HCT116 (cell line): ENCODE measurements around the gene EPC1. TPM values are rescaled to one million over a fixed set of nuclear protein-coding genes. Genes with fewer than 3 reads are reported as not detected.

Experiments
- ATAC-seq: fragments of 200-7000 bp; cut with Tn5 transposase; 2 replicates; pipeline ENCODE4 v1.9.1; 2020; ENCODE audit warnings: mild to moderate bottlenecking, moderate library complexity
- BruUV-seq: library from RNA; stranded (reverse); fragments of 400-500 nt; replicated peaks from 2 replicates; lab custom pipeline; 2021; lab: Mats Ljungman, UMichigan
- CTCF ChIA-PET: fragments of 300-600 bp; sonication (Branson Sonifier 250); formaldehyde crosslinking; loops from one replicate; lab custom pipeline; 2021; ENCODE audit warnings: antibody characterized with exemption; lab: Charles Lee
- POLR2A ChIA-PET: fragments of 300-600, 350-600 bp; sonication (Branson Sonifier 250); formaldehyde crosslinking; loops from one replicate; lab custom pipeline; 2021; ENCODE audit warnings: antibody characterized with exemption; lab: Charles Lee
- RAD21 ChIA-PET, 2 experiments: fragments of 300-600 bp; sonication (Branson Sonifier 250); formaldehyde crosslinking; loops; one replicate each; lab custom pipeline; 2023; ENCODE audit warnings: low total read pairs in 2 of 2; ENCODE audit not compliant: uncharacterized antibody in 2 of 2, unreplicated experiment in 2 of 2, low non-redundant PET in 1 of 2; lab: Charles Lee
- DNase-seq: peaks from one replicate; pipeline ENCODE4 v3.0.0-alpha.2; 2010; ENCODE audit warnings: low read depth, low spot score
- H2AFZ ChIP-seq: fragments of 200-600 bp; shearing (Covaris generic), sonication (generic); 2 replicates; pipeline ENCODE4 v1.6.1; 2017; ENCODE audit warnings: low read depth, mixed run types, mixed read lengths, antibody characterized with exemption, low read length; ENCODE audit not compliant: poor library complexity, severe bottlenecking
- H3K27ac ChIP-seq: 2 replicates; pipeline ENCODE4 v1.5.1; 2012; ENCODE audit warnings: low read depth, low read length
- H3K27me3 ChIP-seq: fragments of 200-600 bp; sonication (generic); 2 replicates; pipeline ENCODE4 v1.6.1; 2016; ENCODE audit warnings: mixed run types, low read length, mixed read lengths; ENCODE audit not compliant: insufficient read depth
- H3K36me3 ChIP-seq, 2 experiments: fragments of 200-500 bp in 1 of 2; fragments of 200-600 bp in 1 of 2; sonication (Bioruptor generic) in 1 of 2; sonication (generic) in 1 of 2; 2 replicates each; pipeline versions ENCODE4 v1.5.1 to v1.6.1; 2014 to 2016; ENCODE audit warnings: low read length in 2 of 2, inconsistent platforms in 1 of 2, mixed read lengths in 1 of 2, mixed run types in 1 of 2; ENCODE audit not compliant: insufficient read depth in 2 of 2, control insufficient read depth in 1 of 2
- H3K4me1 ChIP-seq, 2 experiments: fragments of 200-600 bp in 1 of 2; sonication (generic) in 1 of 2; 2 replicates each; pipeline versions ENCODE4 v1.5.1 to v1.6.1; 2012 to 2017; ENCODE audit warnings: low read length in 2 of 2, inconsistent platforms in 1 of 2, mild to moderate bottlenecking in 1 of 2, mixed read lengths in 1 of 2, mixed run types in 1 of 2, moderate library complexity in 1 of 2; ENCODE audit not compliant: insufficient read depth in 2 of 2, control insufficient read depth in 1 of 2
- H3K4me2 ChIP-seq: fragments of 200-600 bp; sonication (generic); 2 replicates; pipeline ENCODE4 v1.6.1; 2017; ENCODE audit warnings: mixed run types, low read length, mixed read lengths
- H3K4me3 ChIP-seq, 2 experiments: fragments of 200-600 bp in 1 of 2; sonication (generic) in 1 of 2; replicated peaks in 1 of 2; 2 replicates each; pipeline ENCODE4 v1.5.1; 2011 to 2016; ENCODE audit warnings: low read length in 2 of 2, control low read depth in 1 of 2, low read depth in 1 of 2, mild to moderate bottlenecking in 1 of 2, mixed read lengths in 1 of 2, mixed run types in 1 of 2
- H3K79me2 ChIP-seq: fragments of 200-600 bp; sonication (generic); 2 replicates; pipeline ENCODE4 v1.6.1; 2017; ENCODE audit warnings: mild to moderate bottlenecking, mixed run types, low read length, moderate library complexity, mixed read lengths; ENCODE audit not compliant: insufficient read depth
- H3K9ac ChIP-seq: fragments of 200-600 bp; sonication (generic); 2 replicates; pipeline ENCODE4 v1.6.1; 2016; ENCODE audit warnings: low read length, mixed read lengths
- H3K9me2 ChIP-seq: fragments of 200-600 bp; sonication (generic), shearing (Covaris generic); 2 replicates; pipeline ENCODE4 v1.6.1; 2017; ENCODE audit warnings: mixed run types, mild to moderate bottlenecking, moderate library complexity; ENCODE audit not compliant: insufficient read depth
- H3K9me3 ChIP-seq, 2 experiments: fragments of 200-500 bp in 1 of 2; fragments of 200-600 bp in 1 of 2; sonication (Bioruptor generic) in 1 of 2; sonication (generic) in 1 of 2; 2 replicates each; pipeline ENCODE4 v1.6.1; 2014 to 2017; ENCODE audit warnings: low read length in 2 of 2, mixed read lengths in 2 of 2, inconsistent platforms in 1 of 2, low read depth in 1 of 2, mild to moderate bottlenecking in 1 of 2, mixed run types in 1 of 2, moderate library complexity in 1 of 2; ENCODE audit not compliant: control insufficient read depth in 1 of 2, insufficient read depth in 1 of 2
- H4K20me1 ChIP-seq: fragments of 200-600 bp; sonication (generic), shearing (Covaris generic); 2 replicates; pipeline ENCODE4 v1.6.1; 2017; ENCODE audit warnings: mixed run types, mild to moderate bottlenecking, moderate library complexity; ENCODE audit not compliant: insufficient read depth
- CBX3 ChIP-seq: IDR thresholded peaks from 2 replicates; pipeline ENCODE4 v1.6.1; 2012; ENCODE audit warnings: low read depth
- CEBPB ChIP-seq: IDR thresholded peaks from 2 replicates; pipeline ENCODE4 v1.6.1; 2012; ENCODE audit warnings: low read depth
- EGR1 ChIP-seq: IDR thresholded peaks from 2 replicates; pipeline ENCODE4 v1.6.1; 2012; ENCODE audit warnings: low read depth
- ELF1 ChIP-seq: IDR thresholded peaks from 2 replicates; pipeline ENCODE4 v1.6.1; 2012; ENCODE audit warnings: low read depth, borderline replicate concordance
- EZH2phosphoT487 ChIP-seq: fragments of 200-600 bp; IDR thresholded peaks from 2 replicates; pipeline ENCODE4 v1.6.1; 2018; ENCODE audit warnings: antibody characterized with exemption, borderline replicate concordance
- FOSL1 ChIP-seq: IDR thresholded peaks from 2 replicates; pipeline ENCODE4 v1.6.1; 2012; ENCODE audit warnings: low read depth
- POLR2AphosphoS5 ChIP-seq: IDR thresholded peaks from 2 replicates; pipeline ENCODE4 v1.6.1; 2011; ENCODE audit warnings: mild to moderate bottlenecking, low read depth, low read length, moderate library complexity
- SIN3A ChIP-seq: IDR thresholded peaks from 2 replicates; pipeline ENCODE4 v1.6.1; 2012; ENCODE audit warnings: low read depth
- SRF ChIP-seq: IDR thresholded peaks from 2 replicates; pipeline ENCODE4 v1.6.1; 2012; ENCODE audit warnings: low read depth
- TCF7L2 ChIP-seq: IDR thresholded peaks from 2 replicates; pipeline ENCODE4 v1.7.0; 2011; ENCODE audit warnings: borderline replicate concordance, inconsistent platforms; ENCODE audit not compliant: insufficient read depth, insufficient read length; ENCODE audit errors: extremely low read depth
- YY1 ChIP-seq: IDR thresholded peaks from 2 replicates; pipeline ENCODE4 v1.6.1; 2011; ENCODE audit warnings: low read length, low read depth, moderate library complexity, mild to moderate bottlenecking; ENCODE audit not compliant: insufficient replicate concordance; ENCODE audit errors: extremely low read depth
- ZFX ChIP-seq: fragments of 450-650 bp; IDR thresholded peaks from 2 replicates; pipeline ENCODE4 v1.6.1; 2017
- ZNF274 ChIP-seq: fragments of 200-500 bp; sonication (Bioruptor generic); IDR thresholded peaks from 2 replicates; pipeline ENCODE4 v1.6.1; 2014; ENCODE audit warnings: mild to moderate bottlenecking, low read depth, low read length, inconsistent platforms
- intact Hi-C: fragments of 100-400 bp; cut with micrococcal nuclease; formaldehyde crosslinking; loops from 2 replicates; pipeline ENCODE4 v1.10.0; 2022
- total RNA-seq: library from RNA; stranded (reverse); gene quantifications from one replicate; pipeline ENCODE4 v1.2.1, GENCODE V29; 2021; ENCODE audit not compliant: unreplicated experiment
- TF ChIP-seq, protein P1 (sequence below), 3 experiments: fragments of 200-600 bp in 1 of 3; sonication (generic) in 1 of 3; IDR thresholded peaks in 2 of 3; conservative IDR thresholded peaks in 1 of 3; 2 replicates each; pipeline ENCODE4 v1.5.1; 2012 to 2017; ENCODE audit warnings: low read depth in 2 of 3, low read length in 2 of 3, antibody characterized with exemption in 1 of 3, borderline replicate concordance in 1 of 3, control low read depth in 1 of 3, mild to moderate bottlenecking in 1 of 3, mixed read lengths in 1 of 3, mixed run types in 1 of 3, moderate library complexity in 1 of 3; ENCODE audit not compliant: insufficient read depth in 1 of 3
- TF ChIP-seq, protein P2 (sequence below): IDR thresholded peaks from 2 replicates; pipeline ENCODE4 v1.6.1; 2012
- TF ChIP-seq, protein P3 (sequence below): IDR thresholded peaks from 2 replicates; pipeline ENCODE4 v1.6.1; 2012; ENCODE audit warnings: low read depth

EPC1 gene
- total RNA-seq, 1 experiment from 2014 or later, result 20.1 TPM

DNA sequence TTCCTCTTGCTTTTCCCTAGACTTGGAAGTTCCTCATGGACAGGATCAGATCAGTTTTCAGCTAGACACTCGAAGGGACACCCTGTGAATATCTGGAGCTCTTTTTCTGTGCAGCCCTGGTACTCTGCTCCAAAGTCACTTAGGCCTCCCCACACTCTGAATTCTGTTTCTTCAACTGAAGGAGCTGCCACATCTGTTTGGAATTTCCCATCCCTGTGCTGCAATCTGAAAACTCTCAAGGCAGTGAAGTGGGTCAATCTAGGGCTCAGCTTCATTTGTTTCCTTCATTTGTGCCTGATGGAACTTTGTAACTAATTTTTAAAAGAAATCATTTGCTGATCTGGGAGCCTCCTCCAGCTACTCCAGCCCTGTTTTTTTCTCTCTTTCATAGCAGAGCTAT is 9.6 kb downstream of the EPC1 start:
- Histone ChIP-seq H3K9me3 (no peaks in the 10 kb centered on the region), H3K27ac (no peak overlapping the region), H4K20me1 (peaks cover 4% of the 10 kb centered on the region; the same call in 1 of the 2 replicates), H3K4me1 (no peaks in the 10 kb centered on the region), H3K36me3 (no peaks in the 10 kb centered on the region), H3K79me2 (peaks cover 97% of the 10 kb centered on the region), H2AFZ (no peak overlapping the region), H3K4me2 (no peak overlapping the region), H3K4me3 (no peak overlapping the region), H3K9ac (no peak overlapping the region), H3K27me3 (no peaks in the 10 kb centered on the region), H3K9me2 (no peaks in the 10 kb centered on the region)
- CTCF ChIA-PET, result interaction anchor here (1.5 kb wide), 1 partner anchor 9 kb away, joined by 5 read pairs; no protein-coding TSS in a partner anchor
- no TSS peak for BruUV-seq
- POLR2A ChIA-PET, result interaction anchor here (2.1 kb wide), 1 partner anchor 9 kb away, joined by 7 read pairs; no protein-coding TSS in a partner anchor
- RAD21 ChIA-PET, result no interaction called here
- no peak for TF ChIP-seq POLR2AphosphoS5
- TF ChIP-seq EGR1, result no peak
- no peak for TF ChIP-seq EZH2phosphoT487
- TF ChIP-seq ZNF274, result no peak
- TF ChIP-seq YY1, result no peak
- TF ChIP-seq SIN3A, result no peak
- no peak for TF ChIP-seq FOSL1
- TF ChIP-seq ZFX, result no peak
- TF ChIP-seq, protein P1, sequence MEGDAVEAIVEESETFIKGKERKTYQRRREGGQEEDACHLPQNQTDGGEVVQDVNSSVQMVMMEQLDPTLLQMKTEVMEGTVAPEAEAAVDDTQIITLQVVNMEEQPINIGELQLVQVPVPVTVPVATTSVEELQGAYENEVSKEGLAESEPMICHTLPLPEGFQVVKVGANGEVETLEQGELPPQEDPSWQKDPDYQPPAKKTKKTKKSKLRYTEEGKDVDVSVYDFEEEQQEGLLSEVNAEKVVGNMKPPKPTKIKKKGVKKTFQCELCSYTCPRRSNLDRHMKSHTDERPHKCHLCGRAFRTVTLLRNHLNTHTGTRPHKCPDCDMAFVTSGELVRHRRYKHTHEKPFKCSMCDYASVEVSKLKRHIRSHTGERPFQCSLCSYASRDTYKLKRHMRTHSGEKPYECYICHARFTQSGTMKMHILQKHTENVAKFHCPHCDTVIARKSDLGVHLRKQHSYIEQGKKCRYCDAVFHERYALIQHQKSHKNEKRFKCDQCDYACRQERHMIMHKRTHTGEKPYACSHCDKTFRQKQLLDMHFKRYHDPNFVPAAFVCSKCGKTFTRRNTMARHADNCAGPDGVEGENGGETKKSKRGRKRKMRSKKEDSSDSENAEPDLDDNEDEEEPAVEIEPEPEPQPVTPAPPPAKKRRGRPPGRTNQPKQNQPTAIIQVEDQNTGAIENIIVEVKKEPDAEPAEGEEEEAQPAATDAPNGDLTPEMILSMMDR (IDR thresholded peaks at IDR 0.05 in 2 of 3, conservative IDR thresholded peaks at IDR 0.05 in 1 of 3; ENCODE audit: borderline replicate concordance in 1 of 3, insufficient read depth in 1 of 3, low read depth in 2 of 3, low read length in 2 of 3), result no peak
- TF ChIP-seq ELF1, result no peak
- TF ChIP-seq CBX3, result no peak
- TF ChIP-seq, protein P2, sequence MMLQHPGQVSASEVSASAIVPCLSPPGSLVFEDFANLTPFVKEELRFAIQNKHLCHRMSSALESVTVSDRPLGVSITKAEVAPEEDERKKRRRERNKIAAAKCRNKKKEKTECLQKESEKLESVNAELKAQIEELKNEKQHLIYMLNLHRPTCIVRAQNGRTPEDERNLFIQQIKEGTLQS, result no peak
- no peak for TF ChIP-seq CEBPB
- TF ChIP-seq TCF7L2, result no peak
- no peak for TF ChIP-seq SRF
- TF ChIP-seq, protein P3, sequence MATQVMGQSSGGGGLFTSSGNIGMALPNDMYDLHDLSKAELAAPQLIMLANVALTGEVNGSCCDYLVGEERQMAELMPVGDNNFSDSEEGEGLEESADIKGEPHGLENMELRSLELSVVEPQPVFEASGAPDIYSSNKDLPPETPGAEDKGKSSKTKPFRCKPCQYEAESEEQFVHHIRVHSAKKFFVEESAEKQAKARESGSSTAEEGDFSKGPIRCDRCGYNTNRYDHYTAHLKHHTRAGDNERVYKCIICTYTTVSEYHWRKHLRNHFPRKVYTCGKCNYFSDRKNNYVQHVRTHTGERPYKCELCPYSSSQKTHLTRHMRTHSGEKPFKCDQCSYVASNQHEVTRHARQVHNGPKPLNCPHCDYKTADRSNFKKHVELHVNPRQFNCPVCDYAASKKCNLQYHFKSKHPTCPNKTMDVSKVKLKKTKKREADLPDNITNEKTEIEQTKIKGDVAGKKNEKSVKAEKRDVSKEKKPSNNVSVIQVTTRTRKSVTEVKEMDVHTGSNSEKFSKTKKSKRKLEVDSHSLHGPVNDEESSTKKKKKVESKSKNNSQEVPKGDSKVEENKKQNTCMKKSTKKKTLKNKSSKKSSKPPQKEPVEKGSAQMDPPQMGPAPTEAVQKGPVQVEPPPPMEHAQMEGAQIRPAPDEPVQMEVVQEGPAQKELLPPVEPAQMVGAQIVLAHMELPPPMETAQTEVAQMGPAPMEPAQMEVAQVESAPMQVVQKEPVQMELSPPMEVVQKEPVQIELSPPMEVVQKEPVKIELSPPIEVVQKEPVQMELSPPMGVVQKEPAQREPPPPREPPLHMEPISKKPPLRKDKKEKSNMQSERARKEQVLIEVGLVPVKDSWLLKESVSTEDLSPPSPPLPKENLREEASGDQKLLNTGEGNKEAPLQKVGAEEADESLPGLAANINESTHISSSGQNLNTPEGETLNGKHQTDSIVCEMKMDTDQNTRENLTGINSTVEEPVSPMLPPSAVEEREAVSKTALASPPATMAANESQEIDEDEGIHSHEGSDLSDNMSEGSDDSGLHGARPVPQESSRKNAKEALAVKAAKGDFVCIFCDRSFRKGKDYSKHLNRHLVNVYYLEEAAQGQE, result no peak
- intact Hi-C loops, result no loop called here
- no peak for ATAC-seq
- no peak for DNase-seq
